ENCODE data around the gene NMNAT3. TPM values are rescaled to one million over a fixed set of nuclear protein-coding genes. Genes with fewer than 3 reads are reported as not detected.

The NMNAT3 gene
- total RNA-seq, 4 donors from 2014 or later = 1.5 to 12.6 (median 5.6) TPM

DNA sequence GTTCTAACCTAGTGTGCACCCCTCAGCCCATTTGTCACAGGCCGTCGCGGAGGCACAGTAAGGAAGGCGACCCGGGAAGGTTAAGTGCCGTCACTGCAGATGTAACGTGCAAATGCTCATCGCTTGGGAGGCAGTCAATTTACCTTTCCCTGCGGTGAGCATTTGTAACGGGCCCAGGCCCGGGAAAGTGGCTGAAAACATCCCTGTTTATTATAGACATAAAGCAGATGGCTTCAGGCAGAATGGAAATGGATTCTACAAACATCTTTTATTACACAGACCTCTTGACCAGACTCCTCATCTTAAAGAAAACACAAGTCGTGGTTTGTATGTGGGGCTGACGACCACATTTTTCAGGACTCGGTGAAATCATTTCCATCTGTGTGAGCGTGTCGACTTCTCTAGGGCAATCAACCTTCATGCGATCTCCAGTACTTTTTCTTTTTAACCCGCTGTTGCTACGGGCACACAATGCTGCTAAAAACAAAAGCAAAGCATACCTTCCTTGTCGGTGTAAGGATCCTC, 43.6 kb downstream of the NMNAT3 start:
- in situ Hi-C loops (cut with MboI; ENCODE audit: low pct_ligation_motif_present in 1 of 4, low pct_unique_long_range_greater_than_20kb in 1 of 4, low sequenced_read_pairs in 3 of 4) (no loop called here), intact Hi-C loops (cut with DNase I; ENCODE audit: low total_unique reads) (no loop called here)
- TF ChIP-seq POLR2AphosphoS5 (IDR thresholded peaks at IDR 0.05) = no peak
- TF ChIP-seq EP300 (IDR thresholded peaks at IDR 0.05; ENCODE audit: low read depth) = no peak
- no peak for TF ChIP-seq CTCF (IDR thresholded peaks at IDR 0.05)
- no peak for TF ChIP-seq POLR2A (IDR thresholded peaks at IDR 0.05)
- Histone ChIP-seq H3K36me3 (no peaks in the 10 kb centered on the region), H3K4me1 (no peaks in the 10 kb centered on the region), H3K27me3 (no peaks in the 10 kb centered on the region), H3K27ac (no peak overlapping the region), H3K9me3 (no peaks in the 10 kb centered on the region), H3K4me3 (no peak overlapping the region)
- 67 to 71% methylated on average over 9 to 20 of the region's 20 CpGs for WGBS, 2 donors (ENCODE audit: low coverage in 1 of 2)
- no peak for DNase-seq

DNA sequence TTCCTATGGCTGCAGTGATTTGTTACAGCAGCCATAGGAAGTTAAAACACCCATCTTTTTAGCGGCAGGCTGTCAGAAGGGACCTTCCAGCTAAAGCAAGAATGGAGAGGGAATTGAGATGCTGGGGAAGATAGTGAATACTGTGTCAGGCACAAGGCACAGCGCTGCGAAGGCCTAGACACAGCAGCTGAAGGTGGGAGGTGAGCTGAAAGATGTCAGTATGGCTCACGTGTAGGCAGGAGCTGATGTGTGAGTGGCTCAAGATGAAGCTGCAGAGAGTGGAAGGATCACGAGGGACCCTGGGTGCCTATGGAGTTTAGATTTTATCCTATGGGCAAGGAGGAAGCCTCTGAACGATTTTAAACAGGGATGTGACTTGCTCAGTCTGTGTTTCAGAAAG, 44.3 kb downstream of the NMNAT3 start:
- Histone ChIP-seq H3K4me3 (no peak overlapping the region), H3K27me3 (no peaks in the 10 kb centered on the region), H3K9me3 (no peaks in the 10 kb centered on the region), H3K4me1 (no peaks in the 10 kb centered on the region), H3K36me3 (no peaks in the 10 kb centered on the region), H3K27ac (no peak overlapping the region)
- in situ Hi-C loops (cut with MboI; ENCODE audit: low pct_ligation_motif_present in 1 of 4, low pct_unique_long_range_greater_than_20kb in 1 of 4, low sequenced_read_pairs in 3 of 4) (no loop called here), intact Hi-C loops (cut with DNase I; ENCODE audit: low total_unique reads) (no loop called here)
- TF ChIP-seq POLR2AphosphoS5 (IDR thresholded peaks at IDR 0.05) (no peak), EP300 (IDR thresholded peaks at IDR 0.05; ENCODE audit: low read depth) (no peak), CTCF (IDR thresholded peaks at IDR 0.05) (no peak), POLR2A (IDR thresholded peaks at IDR 0.05) (no peak)
- DNase-seq = no peak
- 87 to 93% methylated on average over 6 of the region's 6 CpGs for WGBS, 2 donors (ENCODE audit: low coverage in 1 of 2)

DNA sequence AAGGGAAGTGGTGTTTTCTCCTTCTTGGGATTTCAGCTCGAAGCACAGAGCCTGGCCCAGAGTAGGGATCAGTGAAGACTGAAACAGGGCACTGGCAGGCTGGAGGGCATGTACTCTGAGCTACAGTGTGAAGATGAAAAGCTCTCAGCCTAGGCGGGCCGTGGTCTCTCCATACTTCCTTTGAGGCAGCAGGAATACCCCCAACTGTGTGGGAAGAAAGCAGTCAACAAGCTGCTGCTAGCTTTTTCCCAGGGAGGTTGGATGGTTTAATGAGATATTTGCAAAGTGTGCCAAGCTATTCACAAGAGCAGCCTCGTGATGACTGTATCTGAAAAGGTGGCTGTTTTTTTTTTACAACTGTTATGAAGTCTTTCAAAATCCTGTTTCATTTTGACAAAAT, 47.2 kb downstream of the NMNAT3 start:
- Histone ChIP-seq H3K27me3 (no peaks in the 10 kb centered on the region), H3K36me3 (no peaks in the 10 kb centered on the region), H3K27ac (no peak overlapping the region), H3K4me1 (no peaks in the 10 kb centered on the region), H3K9me3 (no peaks in the 10 kb centered on the region), H3K4me3 (no peak overlapping the region)
- intact Hi-C loops (cut with DNase I; ENCODE audit: low total_unique reads) = no loop called here
- 85% methylated on average over 4 of the region's 4 CpGs; no CpG with 5 or more reads in 1 of the 2 donors for WGBS, 2 donors (ENCODE audit: low coverage in 1 of 2)
- TF ChIP-seq POLR2AphosphoS5 (IDR thresholded peaks at IDR 0.05) = no peak
- no peak for TF ChIP-seq POLR2A (IDR thresholded peaks at IDR 0.05)
- TF ChIP-seq CTCF (IDR thresholded peaks at IDR 0.05) = no peak
- no peak for TF ChIP-seq EP300 (IDR thresholded peaks at IDR 0.05; ENCODE audit: low read depth)
- DNase-seq = no peak
- in situ Hi-C loops (cut with MboI; ENCODE audit: low pct_ligation_motif_present in 1 of 4, low pct_unique_long_range_greater_than_20kb in 1 of 4, low sequenced_read_pairs in 3 of 4) = no loop called here

GRCh38 chr3:139629033-139629432, 48.7 kb downstream of the NMNAT3 start:
- Histone ChIP-seq H3K27me3 (no peaks in the 10 kb centered on the region), H3K4me1 (no peaks in the 10 kb centered on the region), H3K27ac (no peak overlapping the region), H3K4me3 (no peak overlapping the region), H3K9me3 (no peaks in the 10 kb centered on the region), H3K36me3 (no peaks in the 10 kb centered on the region)
- peak in 1 of 5 experiments; percentile 14 for TF ChIP-seq CTCF (IDR thresholded peaks at IDR 0.05)
- no peak for TF ChIP-seq EP300 (IDR thresholded peaks at IDR 0.05; ENCODE audit: low read depth)
- in situ Hi-C loops (cut with MboI; ENCODE audit: low pct_ligation_motif_present in 1 of 4, low pct_unique_long_range_greater_than_20kb in 1 of 4, low sequenced_read_pairs in 3 of 4) (no loop called here), intact Hi-C loops (cut with DNase I; ENCODE audit: low total_unique reads) (no loop called here)
- 51 to 74% methylated on average over 2 to 3 of the region's 3 CpGs for WGBS, 2 donors (ENCODE audit: low coverage in 1 of 2)
- DNase-seq = peak; percentile 10

All from transverse colon (tissue), 4 donors.